HFF-Myc (cell line): ENCODE results near the gene SPACA4.

ENCODE experiments used
- DNase-seq: peaks from one replicate; pipeline ENCODE4 v3.0.0-alpha.2; 2011; ENCODE audit warnings: low read depth; ENCODE audit errors: extremely low read depth
- H3K4me3 ChIP-seq: replicated peaks from 2 replicates; pipeline ENCODE4 v1.5.1; 2011; ENCODE audit warnings: low read depth, mild to moderate bottlenecking, control low read depth, low read length
- TF ChIP-seq, protein P1 (sequence below): IDR thresholded peaks from 2 replicates; pipeline ENCODE4 v1.5.1; 2012; ENCODE audit warnings: mild to moderate bottlenecking, low read depth, low read length, control low read depth; ENCODE audit errors: missing control alignments

The SPACA4 gene

GRCh38 chr19:48656840-48657474 is 50.4 kb downstream of the SPACA4 start:
- no peak overlapping the region for H3K4me3 ChIP-seq
- DNase-seq, result peak; percentile 84
- TF ChIP-seq, protein P1, sequence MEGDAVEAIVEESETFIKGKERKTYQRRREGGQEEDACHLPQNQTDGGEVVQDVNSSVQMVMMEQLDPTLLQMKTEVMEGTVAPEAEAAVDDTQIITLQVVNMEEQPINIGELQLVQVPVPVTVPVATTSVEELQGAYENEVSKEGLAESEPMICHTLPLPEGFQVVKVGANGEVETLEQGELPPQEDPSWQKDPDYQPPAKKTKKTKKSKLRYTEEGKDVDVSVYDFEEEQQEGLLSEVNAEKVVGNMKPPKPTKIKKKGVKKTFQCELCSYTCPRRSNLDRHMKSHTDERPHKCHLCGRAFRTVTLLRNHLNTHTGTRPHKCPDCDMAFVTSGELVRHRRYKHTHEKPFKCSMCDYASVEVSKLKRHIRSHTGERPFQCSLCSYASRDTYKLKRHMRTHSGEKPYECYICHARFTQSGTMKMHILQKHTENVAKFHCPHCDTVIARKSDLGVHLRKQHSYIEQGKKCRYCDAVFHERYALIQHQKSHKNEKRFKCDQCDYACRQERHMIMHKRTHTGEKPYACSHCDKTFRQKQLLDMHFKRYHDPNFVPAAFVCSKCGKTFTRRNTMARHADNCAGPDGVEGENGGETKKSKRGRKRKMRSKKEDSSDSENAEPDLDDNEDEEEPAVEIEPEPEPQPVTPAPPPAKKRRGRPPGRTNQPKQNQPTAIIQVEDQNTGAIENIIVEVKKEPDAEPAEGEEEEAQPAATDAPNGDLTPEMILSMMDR, result no peak
